Measurements from ENCODE around the gene PROK1.

DNA sequence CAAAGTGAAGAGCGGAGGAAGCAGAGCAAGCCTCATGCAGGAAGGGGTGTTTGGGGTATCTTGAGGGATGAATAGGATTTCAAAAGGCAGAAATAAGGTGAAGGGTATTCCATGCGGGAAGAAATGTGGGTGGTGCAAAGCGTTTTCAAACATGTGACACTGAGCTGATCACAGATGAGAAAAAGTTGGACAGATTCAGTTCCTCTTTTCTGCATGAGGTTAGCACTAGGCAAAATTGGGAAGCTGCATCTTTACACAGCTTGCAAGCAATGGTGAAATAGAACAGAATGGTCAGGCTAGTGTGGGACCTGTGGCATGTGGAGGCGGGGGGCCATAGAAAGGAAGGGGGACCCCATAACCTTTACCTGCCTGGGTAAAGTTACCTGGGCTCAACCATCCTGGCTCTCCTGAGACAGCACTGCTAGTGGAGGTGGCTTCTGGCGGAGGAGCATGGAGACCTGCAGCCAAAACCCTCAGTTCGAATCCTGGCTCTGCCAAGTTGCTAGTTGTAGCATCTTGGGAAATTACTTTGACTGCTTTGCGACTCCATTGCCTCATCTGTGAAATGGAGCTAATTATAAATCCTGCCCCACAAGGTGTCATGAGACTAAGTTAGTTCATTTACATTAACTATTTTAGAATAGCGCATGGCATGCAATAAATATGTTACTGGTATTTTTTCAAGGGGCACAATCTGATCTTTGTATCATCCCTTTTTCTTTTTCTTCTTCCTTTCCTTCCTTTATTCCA lies 51.6 kb downstream of the PROK1 start:
- TF ChIP-seq, protein P1, sequence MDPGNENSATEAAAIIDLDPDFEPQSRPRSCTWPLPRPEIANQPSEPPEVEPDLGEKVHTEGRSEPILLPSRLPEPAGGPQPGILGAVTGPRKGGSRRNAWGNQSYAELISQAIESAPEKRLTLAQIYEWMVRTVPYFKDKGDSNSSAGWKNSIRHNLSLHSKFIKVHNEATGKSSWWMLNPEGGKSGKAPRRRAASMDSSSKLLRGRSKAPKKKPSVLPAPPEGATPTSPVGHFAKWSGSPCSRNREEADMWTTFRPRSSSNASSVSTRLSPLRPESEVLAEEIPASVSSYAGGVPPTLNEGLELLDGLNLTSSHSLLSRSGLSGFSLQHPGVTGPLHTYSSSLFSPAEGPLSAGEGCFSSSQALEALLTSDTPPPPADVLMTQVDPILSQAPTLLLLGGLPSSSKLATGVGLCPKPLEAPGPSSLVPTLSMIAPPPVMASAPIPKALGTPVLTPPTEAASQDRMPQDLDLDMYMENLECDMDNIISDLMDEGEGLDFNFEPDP (CRISPR knock-in tag; conservative IDR thresholded peaks at IDR 0.05), result no peak
- TF ChIP-seq, protein P2, sequence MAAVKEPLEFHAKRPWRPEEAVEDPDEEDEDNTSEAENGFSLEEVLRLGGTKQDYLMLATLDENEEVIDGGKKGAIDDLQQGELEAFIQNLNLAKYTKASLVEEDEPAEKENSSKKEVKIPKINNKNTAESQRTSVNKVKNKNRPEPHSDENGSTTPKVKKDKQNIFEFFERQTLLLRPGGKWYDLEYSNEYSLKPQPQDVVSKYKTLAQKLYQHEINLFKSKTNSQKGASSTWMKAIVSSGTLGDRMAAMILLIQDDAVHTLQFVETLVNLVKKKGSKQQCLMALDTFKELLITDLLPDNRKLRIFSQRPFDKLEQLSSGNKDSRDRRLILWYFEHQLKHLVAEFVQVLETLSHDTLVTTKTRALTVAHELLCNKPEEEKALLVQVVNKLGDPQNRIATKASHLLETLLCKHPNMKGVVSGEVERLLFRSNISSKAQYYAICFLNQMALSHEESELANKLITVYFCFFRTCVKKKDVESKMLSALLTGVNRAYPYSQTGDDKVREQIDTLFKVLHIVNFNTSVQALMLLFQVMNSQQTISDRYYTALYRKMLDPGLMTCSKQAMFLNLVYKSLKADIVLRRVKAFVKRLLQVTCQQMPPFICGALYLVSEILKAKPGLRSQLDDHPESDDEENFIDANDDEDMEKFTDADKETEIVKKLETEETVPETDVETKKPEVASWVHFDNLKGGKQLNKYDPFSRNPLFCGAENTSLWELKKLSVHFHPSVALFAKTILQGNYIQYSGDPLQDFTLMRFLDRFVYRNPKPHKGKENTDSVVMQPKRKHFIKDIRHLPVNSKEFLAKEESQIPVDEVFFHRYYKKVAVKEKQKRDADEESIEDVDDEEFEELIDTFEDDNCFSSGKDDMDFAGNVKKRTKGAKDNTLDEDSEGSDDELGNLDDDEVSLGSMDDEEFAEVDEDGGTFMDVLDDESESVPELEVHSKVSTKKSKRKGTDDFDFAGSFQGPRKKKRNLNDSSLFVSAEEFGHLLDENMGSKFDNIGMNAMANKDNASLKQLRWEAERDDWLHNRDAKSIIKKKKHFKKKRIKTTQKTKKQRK (IDR thresholded peaks at IDR 0.05; ENCODE audit: low read length), result no peak
- TF ChIP-seq DNMT1 (CRISPR knock-in tag; IDR thresholded peaks at IDR 0.05), result no peak
- TF ChIP-seq YY1 (IDR thresholded peaks at IDR 0.05; ENCODE audit: insufficient read depth, insufficient replicate concordance, low read depth, low read length), result no peak
- no peak for TF ChIP-seq EHMT2 (IDR thresholded peaks at IDR 0.05; ENCODE audit: borderline replicate concordance, low read depth, low read length)
- no peak for TF ChIP-seq SYNCRIP (IDR thresholded peaks at IDR 0.05; ENCODE audit: insufficient read depth, low read depth, low read length)
- no peak for TF ChIP-seq ZNF10 (CRISPR knock-in tag; IDR thresholded peaks at IDR 0.05; ENCODE audit: borderline replicate concordance, low read depth)
- TF ChIP-seq ZNF292 (CRISPR knock-in tag; IDR thresholded peaks at IDR 0.05; ENCODE audit: borderline replicate concordance, low read depth), result no peak
